HL-60 (cell line): Measurements from ENCODE around the gene KRT12.

ENCODE experiments used
- DNase-seq, 2 experiments: peaks; one replicate each; pipeline ENCODE4 v3.0.0-alpha.2; 2010 to 2020; ENCODE audit warnings: low read depth in 1 of 2, low spot score in 1 of 2
- H3K27ac ChIP-seq: fragments of 250-450 bp; sonication (Bioruptor Pico); replicated peaks from 2 replicates; pipeline ENCODE4 v1.5.1; 2020; ENCODE audit warnings: mild to moderate bottlenecking, moderate library complexity
- H3K27me3 ChIP-seq: fragments of 250-450 bp; sonication (Bioruptor Pico); 2 replicates; pipeline ENCODE4 v1.5.1; 2021; ENCODE audit warnings: mild to moderate bottlenecking, moderate library complexity; ENCODE audit not compliant: insufficient read depth, poor library complexity, severe bottlenecking
- H3K4me3 ChIP-seq: replicated peaks from 2 replicates; pipeline ENCODE4 v1.5.1; 2011; ENCODE audit warnings: mild to moderate bottlenecking, control low read depth, low read length; ENCODE audit not compliant: insufficient read depth
- GABPA ChIP-seq: IDR thresholded peaks from 2 replicates; pipeline ENCODE4 v1.6.1; 2012; ENCODE audit warnings: low read depth
- POLR2AphosphoS5 ChIP-seq: IDR thresholded peaks from 2 replicates; pipeline ENCODE4 v1.6.1; 2012; ENCODE audit warnings: low read depth
- SPI1 ChIP-seq: IDR thresholded peaks from 2 replicates; pipeline ENCODE4 v1.6.1; 2012; ENCODE audit warnings: low read depth, mild to moderate bottlenecking, borderline replicate concordance
- TF ChIP-seq, protein P1 (sequence below): IDR thresholded peaks from one replicate; pipeline ENCODE4 v1.5.1; 2011; ENCODE audit warnings: low read length, control low read depth, inconsistent platforms; ENCODE audit not compliant: insufficient read depth
- TF ChIP-seq, protein P2 (sequence below): IDR thresholded peaks from 2 replicates; pipeline ENCODE4 v1.6.1; 2012; ENCODE audit warnings: low read depth; ENCODE audit not compliant: insufficient replicate concordance

The KRT12 gene

DNA sequence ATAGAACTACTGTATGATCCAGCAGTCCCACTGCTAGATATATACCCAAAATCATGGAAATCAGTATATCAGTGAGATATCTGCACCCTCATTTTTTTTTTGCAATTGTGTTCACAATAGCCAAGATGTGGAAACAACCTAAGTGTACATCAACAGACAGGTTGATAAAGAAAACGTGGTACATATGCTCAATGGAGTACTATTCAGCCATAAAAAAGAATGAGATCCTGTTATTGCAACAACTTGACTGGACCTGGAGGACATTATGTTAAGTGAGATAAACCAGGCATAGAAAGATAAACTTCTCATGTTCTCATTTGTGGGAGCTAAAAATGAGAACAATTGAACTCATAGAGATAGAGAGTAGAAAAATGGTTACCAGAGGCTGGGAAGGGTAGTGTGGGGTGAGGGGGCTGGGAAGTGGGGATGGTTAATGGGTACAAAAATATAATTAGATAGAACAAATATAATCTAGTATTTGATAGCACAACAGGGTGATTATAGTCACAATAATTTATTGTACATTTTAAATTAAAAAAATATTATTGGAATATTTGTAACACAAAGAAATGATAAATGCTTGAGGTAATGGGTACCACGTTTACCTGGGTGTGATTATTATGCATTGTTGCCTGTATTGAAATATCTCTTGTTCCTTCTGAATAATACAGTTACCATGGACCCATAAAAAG, 36.8 kb downstream of the KRT12 start:
- TF ChIP-seq GABPA (no peak), POLR2AphosphoS5 (no peak), SPI1 (no peak)
- TF ChIP-seq, protein P1, sequence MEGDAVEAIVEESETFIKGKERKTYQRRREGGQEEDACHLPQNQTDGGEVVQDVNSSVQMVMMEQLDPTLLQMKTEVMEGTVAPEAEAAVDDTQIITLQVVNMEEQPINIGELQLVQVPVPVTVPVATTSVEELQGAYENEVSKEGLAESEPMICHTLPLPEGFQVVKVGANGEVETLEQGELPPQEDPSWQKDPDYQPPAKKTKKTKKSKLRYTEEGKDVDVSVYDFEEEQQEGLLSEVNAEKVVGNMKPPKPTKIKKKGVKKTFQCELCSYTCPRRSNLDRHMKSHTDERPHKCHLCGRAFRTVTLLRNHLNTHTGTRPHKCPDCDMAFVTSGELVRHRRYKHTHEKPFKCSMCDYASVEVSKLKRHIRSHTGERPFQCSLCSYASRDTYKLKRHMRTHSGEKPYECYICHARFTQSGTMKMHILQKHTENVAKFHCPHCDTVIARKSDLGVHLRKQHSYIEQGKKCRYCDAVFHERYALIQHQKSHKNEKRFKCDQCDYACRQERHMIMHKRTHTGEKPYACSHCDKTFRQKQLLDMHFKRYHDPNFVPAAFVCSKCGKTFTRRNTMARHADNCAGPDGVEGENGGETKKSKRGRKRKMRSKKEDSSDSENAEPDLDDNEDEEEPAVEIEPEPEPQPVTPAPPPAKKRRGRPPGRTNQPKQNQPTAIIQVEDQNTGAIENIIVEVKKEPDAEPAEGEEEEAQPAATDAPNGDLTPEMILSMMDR, result no peak
- TF ChIP-seq, protein P2, sequence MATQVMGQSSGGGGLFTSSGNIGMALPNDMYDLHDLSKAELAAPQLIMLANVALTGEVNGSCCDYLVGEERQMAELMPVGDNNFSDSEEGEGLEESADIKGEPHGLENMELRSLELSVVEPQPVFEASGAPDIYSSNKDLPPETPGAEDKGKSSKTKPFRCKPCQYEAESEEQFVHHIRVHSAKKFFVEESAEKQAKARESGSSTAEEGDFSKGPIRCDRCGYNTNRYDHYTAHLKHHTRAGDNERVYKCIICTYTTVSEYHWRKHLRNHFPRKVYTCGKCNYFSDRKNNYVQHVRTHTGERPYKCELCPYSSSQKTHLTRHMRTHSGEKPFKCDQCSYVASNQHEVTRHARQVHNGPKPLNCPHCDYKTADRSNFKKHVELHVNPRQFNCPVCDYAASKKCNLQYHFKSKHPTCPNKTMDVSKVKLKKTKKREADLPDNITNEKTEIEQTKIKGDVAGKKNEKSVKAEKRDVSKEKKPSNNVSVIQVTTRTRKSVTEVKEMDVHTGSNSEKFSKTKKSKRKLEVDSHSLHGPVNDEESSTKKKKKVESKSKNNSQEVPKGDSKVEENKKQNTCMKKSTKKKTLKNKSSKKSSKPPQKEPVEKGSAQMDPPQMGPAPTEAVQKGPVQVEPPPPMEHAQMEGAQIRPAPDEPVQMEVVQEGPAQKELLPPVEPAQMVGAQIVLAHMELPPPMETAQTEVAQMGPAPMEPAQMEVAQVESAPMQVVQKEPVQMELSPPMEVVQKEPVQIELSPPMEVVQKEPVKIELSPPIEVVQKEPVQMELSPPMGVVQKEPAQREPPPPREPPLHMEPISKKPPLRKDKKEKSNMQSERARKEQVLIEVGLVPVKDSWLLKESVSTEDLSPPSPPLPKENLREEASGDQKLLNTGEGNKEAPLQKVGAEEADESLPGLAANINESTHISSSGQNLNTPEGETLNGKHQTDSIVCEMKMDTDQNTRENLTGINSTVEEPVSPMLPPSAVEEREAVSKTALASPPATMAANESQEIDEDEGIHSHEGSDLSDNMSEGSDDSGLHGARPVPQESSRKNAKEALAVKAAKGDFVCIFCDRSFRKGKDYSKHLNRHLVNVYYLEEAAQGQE, result no peak
- H3K27ac ChIP-seq, result no peak overlapping the region
- no peak overlapping the region for H3K4me3 ChIP-seq
- DNase-seq, result no peak
- no peaks in the 10 kb centered on the region for H3K27me3 ChIP-seq

DNA sequence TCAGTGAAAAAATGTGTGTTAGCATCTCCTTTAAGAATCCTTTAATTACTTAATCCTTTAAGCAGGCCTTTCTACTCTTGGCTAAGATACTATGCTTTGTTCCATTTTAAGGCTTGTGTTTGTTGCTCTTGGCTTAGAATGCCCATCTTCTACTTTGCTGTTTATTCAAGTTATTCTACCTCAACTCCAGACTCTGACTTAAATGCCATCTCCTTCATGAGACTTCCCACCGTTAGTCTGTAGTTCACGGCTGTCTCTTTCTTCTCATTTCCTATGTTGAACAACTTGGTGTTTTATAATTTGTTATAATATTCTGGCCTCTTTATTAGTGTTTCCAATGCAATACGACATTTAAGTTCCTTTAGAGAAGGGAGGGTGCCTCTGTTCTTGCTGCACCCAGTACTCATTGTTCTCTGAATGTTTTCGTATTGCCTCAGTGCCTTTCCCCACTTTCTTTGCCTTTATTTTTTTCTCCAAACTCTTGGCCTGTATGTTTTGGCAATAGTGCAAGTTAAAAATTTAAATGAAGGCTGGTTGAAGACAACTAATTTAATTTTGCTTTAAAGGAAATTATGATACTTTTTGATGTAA, 38.5 kb downstream of the KRT12 start:
- TF ChIP-seq, protein P2, result no peak
- no peak for TF ChIP-seq SPI1
- no peak for TF ChIP-seq GABPA
- TF ChIP-seq, protein P1, result no peak
- no peak for TF ChIP-seq POLR2AphosphoS5
- no peak for DNase-seq
- H3K4me3 ChIP-seq, result no peak overlapping the region
- no peaks in the 10 kb centered on the region for H3K27me3 ChIP-seq
- no peak overlapping the region for H3K27ac ChIP-seq

DNA sequence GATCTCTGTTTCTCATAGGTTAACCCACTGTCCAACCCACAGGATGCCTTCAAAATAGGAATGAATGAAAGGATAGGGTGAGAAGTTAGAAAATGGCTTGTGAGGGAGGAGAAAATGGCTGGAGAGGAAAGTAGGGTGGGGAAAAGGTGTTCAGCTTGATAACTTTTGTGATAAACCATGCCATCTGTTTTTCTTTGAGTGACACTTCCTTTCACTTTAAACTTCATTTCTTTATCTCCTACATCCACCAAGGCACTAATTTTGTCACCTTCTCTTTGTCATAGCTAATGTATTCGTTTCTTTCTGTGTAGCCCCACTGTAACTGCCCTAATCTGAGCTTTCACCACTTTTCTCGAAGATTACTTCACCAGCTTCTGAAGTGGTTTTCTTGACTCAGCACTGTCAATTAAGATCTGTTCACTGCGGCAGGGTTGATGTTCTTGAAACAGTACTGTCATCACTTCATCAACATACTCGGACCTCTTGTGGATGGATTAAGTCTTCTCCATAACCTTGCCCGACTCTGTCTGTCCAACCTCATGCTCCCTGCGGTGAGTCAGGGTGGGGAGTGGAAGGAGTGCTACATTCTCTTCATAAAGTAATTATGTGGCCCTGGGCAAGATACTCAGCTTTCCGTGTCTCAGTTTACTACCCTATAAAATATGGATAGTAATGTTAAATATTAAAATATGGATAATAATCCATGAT, 39.1 kb downstream of the KRT12 start:
- Histone ChIP-seq H3K4me3 (no peak overlapping the region), H3K27me3 (no peaks in the 10 kb centered on the region), H3K27ac (no peak overlapping the region)
- no peak for DNase-seq
- TF ChIP-seq GABPA, result no peak
- TF ChIP-seq SPI1, result no peak
- TF ChIP-seq POLR2AphosphoS5, result no peak
- TF ChIP-seq, protein P2, result no peak
- TF ChIP-seq, protein P1, result no peak
